Upper lobe of right lung (tissue), 1 donor: ENCODE data around the gene ACBD6. TPM values are rescaled to one million over a fixed set of nuclear protein-coding genes. Genes with fewer than 3 reads are reported as not detected.
"Not testable (repeated sequence)": the region's sequence is repeated elsewhere in the genome, so short reads cannot be mapped to it uniquely, and the experiment has no call there.

Source experiments
- ATAC-seq: fragments of 200-7000 bp; cut with Tn5 transposase; one replicate; pipeline ENCODE4 v1.9.1; 2020; ENCODE audit warnings: mild to moderate bottlenecking, moderate library complexity
- DNase-seq: peaks from one replicate; pipeline ENCODE4 v3.0.0-alpha.2; 2020
- H3K27ac ChIP-seq: fragments of 200-600 bp; one replicate; pipeline ENCODE4 v1.8.0; 2022
- H3K27me3 ChIP-seq: fragments of 200-600 bp; one replicate; pipeline ENCODE4 v1.8.0; 2022; ENCODE audit warnings: mild to moderate bottlenecking
- H3K36me3 ChIP-seq: fragments of 200-600 bp; one replicate; pipeline ENCODE4 v1.8.0; 2022
- H3K4me1 ChIP-seq: fragments of 200-600 bp; one replicate; pipeline ENCODE4 v1.8.0; 2022
- H3K4me3 ChIP-seq: fragments of 200-600 bp; one replicate; pipeline ENCODE4 v1.8.0; 2022; ENCODE audit warnings: mild to moderate bottlenecking
- H3K9me3 ChIP-seq: fragments of 200-600 bp; one replicate; pipeline ENCODE4 v1.8.0; 2022
- intact Hi-C: fragments of 100-400 bp; cut with DNase I; formaldehyde crosslinking; loops from one replicate; pipeline ENCODE4 v1.11.0; 2022
- total RNA-seq: library from RNA; stranded (reverse); fragmentation: NEBNext Ultra II Directional; extraction: Animal tissue kit (Norgen Biotek cat#: 25700); gene quantifications from one replicate; pipeline ENCODE4 v1.2.1, GENCODE V29; 2021
- TF ChIP-seq, protein P1 (sequence below): fragments of 200-600 bp; IDR thresholded peaks from one replicate; pipeline ENCODE4 v1.8.0; 2022; ENCODE audit warnings: antibody characterized with exemption
- donor health status: DM: no; HTN: yes; CAD: no; lungs with severe emphysema.

ACBD6 gene
- total RNA-seq, 1 donor from 2014 or later: 33.6 TPM

DNA sequence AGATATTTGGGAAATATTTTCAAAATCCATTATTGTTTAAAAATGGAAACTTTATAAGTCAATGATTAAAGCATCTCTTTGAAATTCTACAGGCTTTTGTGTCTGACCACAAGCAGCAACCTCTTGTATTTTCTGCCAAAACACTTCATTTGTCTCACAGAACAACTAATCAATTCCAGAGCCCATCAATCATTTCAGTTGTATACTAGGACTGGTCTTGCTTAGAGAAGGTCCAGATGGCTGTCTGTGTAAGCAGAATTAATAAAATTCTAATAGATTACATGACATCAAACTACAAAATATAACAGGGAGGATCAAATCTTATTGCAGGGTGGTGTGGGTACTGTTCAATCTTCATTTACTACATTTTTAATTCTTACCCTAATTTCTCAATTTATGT, 76.4 kb downstream of the ACBD6 start:
- no peak overlapping the region for H3K4me3 ChIP-seq
- H3K27ac ChIP-seq: no peak overlapping the region
- ATAC-seq: no peak
- intact Hi-C loops: no loop called here
- no peaks in the 10 kb centered on the region for H3K27me3 ChIP-seq
- DNase-seq: no peak
- TF ChIP-seq, protein P1, sequence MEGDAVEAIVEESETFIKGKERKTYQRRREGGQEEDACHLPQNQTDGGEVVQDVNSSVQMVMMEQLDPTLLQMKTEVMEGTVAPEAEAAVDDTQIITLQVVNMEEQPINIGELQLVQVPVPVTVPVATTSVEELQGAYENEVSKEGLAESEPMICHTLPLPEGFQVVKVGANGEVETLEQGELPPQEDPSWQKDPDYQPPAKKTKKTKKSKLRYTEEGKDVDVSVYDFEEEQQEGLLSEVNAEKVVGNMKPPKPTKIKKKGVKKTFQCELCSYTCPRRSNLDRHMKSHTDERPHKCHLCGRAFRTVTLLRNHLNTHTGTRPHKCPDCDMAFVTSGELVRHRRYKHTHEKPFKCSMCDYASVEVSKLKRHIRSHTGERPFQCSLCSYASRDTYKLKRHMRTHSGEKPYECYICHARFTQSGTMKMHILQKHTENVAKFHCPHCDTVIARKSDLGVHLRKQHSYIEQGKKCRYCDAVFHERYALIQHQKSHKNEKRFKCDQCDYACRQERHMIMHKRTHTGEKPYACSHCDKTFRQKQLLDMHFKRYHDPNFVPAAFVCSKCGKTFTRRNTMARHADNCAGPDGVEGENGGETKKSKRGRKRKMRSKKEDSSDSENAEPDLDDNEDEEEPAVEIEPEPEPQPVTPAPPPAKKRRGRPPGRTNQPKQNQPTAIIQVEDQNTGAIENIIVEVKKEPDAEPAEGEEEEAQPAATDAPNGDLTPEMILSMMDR: no peak
- H3K36me3 ChIP-seq: no peaks in the 10 kb centered on the region
- no peaks in the 10 kb centered on the region for H3K4me1 ChIP-seq
- H3K9me3 ChIP-seq: no peaks in the 10 kb centered on the region

DNA sequence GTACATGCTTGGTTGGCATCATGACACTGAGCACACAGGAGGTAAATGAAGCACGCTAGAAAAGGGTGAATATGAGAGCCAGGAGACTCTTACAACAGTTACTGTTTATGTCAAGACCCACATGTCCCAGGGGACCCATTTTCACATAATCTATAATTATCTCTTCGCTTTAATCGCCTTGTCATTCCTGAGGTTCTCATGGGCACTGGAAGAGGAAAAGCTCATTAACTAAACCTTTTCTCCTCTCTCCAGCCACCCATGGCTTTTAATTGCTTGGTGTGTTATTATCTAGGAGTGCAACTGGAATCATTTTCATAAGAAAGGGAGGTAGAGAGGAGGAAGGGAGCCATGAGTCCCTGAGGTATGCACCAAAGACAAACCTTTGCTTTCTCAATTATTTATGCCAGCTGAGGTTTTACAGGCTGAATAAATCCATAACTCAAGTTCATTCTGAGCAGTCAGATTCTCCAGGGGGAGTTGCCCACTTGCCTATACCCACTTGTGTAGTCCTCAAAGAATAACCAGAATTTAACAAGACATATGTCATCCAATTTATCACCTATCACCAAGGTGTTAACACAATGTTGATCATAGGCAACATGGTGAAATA, 77.4 kb downstream of the ACBD6 start:
- Histone ChIP-seq H3K4me3 (no peak overlapping the region), H3K27ac (no peak overlapping the region), H3K36me3 (no peaks in the 10 kb centered on the region), H3K4me1 (no peaks in the 10 kb centered on the region), H3K9me3 (no peaks in the 10 kb centered on the region), H3K27me3 (no peaks in the 10 kb centered on the region)
- DNase-seq (no peak), ATAC-seq (no peak)
- intact Hi-C loops: no loop called here
- TF ChIP-seq, protein P1: no peak

DNA sequence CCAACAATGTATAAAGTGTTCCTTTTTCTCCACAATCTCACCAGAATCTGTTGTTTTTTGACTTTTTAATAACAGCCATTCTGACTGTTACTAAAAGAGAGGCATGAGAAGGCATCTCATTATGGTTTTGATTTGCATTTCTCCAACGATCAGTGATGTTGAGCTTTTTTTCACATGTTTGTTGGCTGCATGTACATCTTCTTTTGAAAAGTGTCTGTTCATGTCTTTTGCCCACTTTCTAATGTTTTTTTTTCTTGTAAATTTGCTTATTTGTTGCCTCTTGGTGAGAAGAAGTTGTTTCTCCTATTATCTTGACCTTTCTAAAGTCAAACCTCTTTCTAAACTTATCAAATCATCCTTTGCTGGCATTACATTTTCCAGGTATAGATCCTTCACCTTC, 80.8 kb downstream of the ACBD6 start:
- intact Hi-C loops: no loop called here
- no peak for DNase-seq
- H3K27ac ChIP-seq: no peak overlapping the region
- H3K36me3 ChIP-seq: no peaks in the 10 kb centered on the region
- TF ChIP-seq, protein P1: no peak
- no peaks in the 10 kb centered on the region for H3K9me3 ChIP-seq
- no peak overlapping the region for H3K4me3 ChIP-seq
- no peaks in the 10 kb centered on the region for H3K4me1 ChIP-seq
- H3K27me3 ChIP-seq: no peaks in the 10 kb centered on the region
- ATAC-seq: no peak

DNA sequence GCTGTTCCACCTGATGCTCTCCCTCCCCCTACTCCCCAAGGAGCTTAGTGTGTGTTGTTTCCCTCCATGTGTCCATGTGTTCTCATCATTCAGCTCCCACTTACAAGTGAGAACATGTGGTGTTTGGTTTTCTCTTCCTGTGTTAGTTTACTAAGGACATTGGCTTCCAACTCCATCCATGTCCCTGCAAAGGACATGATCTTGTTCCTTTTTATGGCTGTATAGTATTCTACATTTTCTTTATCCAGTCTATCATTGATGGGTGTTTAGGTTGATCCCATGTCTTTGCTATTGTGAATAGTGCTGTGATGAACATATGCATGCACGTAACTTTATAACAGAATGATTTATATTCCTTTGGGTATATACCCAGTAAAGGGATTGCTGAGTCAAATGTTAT, 81.2 kb downstream of the ACBD6 start:
- H3K9me3 ChIP-seq, H3K36me3 ChIP-seq, DNase-seq, H3K27ac ChIP-seq, intact Hi-C loops, H3K27me3 ChIP-seq, ATAC-seq, H3K4me3 ChIP-seq, H3K4me1 ChIP-seq: not testable (repeated sequence)

DNA sequence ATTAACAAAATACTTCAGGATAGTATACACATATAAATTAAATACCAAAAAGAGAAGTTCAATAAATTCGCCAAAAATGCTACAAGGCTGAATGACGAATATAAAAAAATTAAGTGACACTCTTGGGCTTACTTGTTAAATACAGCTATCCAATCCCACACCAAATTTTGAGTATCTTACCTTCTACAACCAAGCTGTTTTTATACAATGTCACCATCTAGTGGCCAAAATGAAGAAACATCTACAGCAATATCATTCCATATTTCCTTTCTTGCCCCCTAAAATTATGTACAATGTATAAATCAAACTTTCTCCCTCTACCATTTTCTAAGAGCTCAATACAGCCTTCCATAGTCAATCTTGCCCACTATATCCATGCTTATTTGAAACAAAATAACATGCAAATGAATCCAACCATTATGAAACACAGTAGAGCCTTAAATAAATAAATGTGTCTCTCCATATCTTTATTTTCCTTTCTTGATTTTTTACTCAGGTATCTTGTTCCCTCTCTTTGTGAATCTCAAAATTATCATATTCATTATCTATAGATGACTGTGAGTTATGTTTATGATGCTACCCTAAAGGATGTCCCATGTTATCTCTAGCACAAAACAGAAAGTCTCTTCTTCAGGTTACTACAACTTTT, 86.3 kb downstream of the ACBD6 start:
- DNase-seq: no peak
- intact Hi-C loops: no loop called here
- Histone ChIP-seq H3K36me3 (peaks cover 12% of the 10 kb centered on the region), H3K27me3 (no peaks in the 10 kb centered on the region), H3K4me3 (no peak overlapping the region), H3K9me3 (no peaks in the 10 kb centered on the region), H3K4me1 (no peaks in the 10 kb centered on the region), H3K27ac (no peak overlapping the region)
- TF ChIP-seq, protein P1: peak; percentile 72
- peak; percentile 55 for ATAC-seq

DNA sequence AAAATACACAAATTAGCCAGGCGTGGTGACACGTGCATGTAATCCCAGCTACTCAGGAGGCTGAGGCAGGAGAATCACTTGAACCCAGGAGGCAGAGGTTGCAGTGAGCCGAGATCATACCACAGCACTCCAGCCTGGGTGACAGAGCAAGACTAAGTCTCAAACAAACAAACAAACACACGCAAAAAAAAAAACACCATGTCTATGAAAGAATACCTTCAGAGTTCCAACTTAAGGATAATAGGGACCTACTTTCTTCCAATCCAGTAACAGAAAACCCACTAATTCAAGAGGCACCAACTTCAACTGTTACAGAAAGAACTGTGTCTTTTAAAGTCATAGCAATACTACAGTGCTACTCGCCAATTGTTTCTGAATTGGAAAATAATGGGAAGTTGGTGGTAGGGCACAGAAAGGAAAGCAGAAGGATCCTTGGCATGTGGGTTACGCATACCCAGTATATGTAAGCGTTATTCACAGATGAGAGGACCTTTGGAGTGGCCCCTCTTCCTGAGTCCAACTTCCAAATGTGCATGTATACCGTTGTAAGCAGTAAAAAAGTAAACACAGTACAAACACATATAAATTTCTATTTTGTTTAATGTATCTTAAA, 87.0 kb downstream of the ACBD6 start:
- peak; percentile 53 for ATAC-seq

More for the DNA sequence above, 87.0 kb downstream of the ACBD6 start:
- Histone ChIP-seq H3K9me3 (no peaks in the 10 kb centered on the region), H3K4me1 (no peaks in the 10 kb centered on the region), H3K4me3 (no peak overlapping the region), H3K36me3 (peaks cover 16% of the 10 kb centered on the region), H3K27ac (no peak overlapping the region), H3K27me3 (no peaks in the 10 kb centered on the region)
- no peak for DNase-seq
- TF ChIP-seq, protein P1: no peak
- intact Hi-C loops: no loop called here
